H1 (cell line): ENCODE measurements around the gene MYOM3. TPM values are rescaled to one million over a fixed set of nuclear protein-coding genes. Genes with fewer than 3 reads are reported as not detected.

ENCODE experiments used
- CTCF ChIA-PET: fragments of 300-600 bp; sonication (Branson Sonifier 250); formaldehyde crosslinking; loops from one replicate; lab custom pipeline; 2021; ENCODE audit not compliant: partially characterized antibody; lab: Charles Lee
- POLR2A ChIA-PET: fragments of 300-600 bp; sonication (Branson Sonifier 250); formaldehyde crosslinking; loops from one replicate; lab custom pipeline; 2021; ENCODE audit warnings: inconsistent platforms; ENCODE audit not compliant: partially characterized antibody; lab: Charles Lee
- DNase-seq, 2 experiments: peaks; one replicate each; pipeline versions ENCODE4 v3.0.0 to v3.0.0-alpha.2; 2010 to 2022; ENCODE audit warnings: low spot score in 2 of 2, low read depth in 1 of 2, mixed read lengths in 1 of 2
- FAIRE-seq: peaks from 2 replicates; lab custom pipeline; 2011; peaks lifted over from hg19 to GRCh38; lab: Jason Lieb, UNC
- H2AFZ ChIP-seq: 2 replicates; pipeline ENCODE4 v1.8.1; 2012; ENCODE audit warnings: low read length, inconsistent platforms
- H2AK5ac ChIP-seq: 2 replicates; pipeline ENCODE4 v1.6.1; 2013; ENCODE audit warnings: low read depth, low read length
- H2BK120ac ChIP-seq: replicated peaks from 2 replicates; pipeline ENCODE3; 2013; ENCODE audit warnings: low read depth, low read length, inconsistent platforms
- H2BK12ac ChIP-seq: 2 replicates; pipeline ENCODE4 v1.6.1; 2013; ENCODE audit warnings: low read depth, low read length
- H2BK15ac ChIP-seq: 2 replicates; pipeline ENCODE4 v1.6.1; 2013; ENCODE audit warnings: low read length
- H2BK20ac ChIP-seq: 2 replicates; pipeline ENCODE4 v1.6.1; 2013; ENCODE audit warnings: low read length
- H2BK5ac ChIP-seq: 2 replicates; pipeline ENCODE4 v1.6.1; 2013; ENCODE audit warnings: low read depth, low read length
- H3K14ac ChIP-seq: 2 replicates; pipeline ENCODE4 v1.6.1; 2013; ENCODE audit warnings: inconsistent platforms; ENCODE audit not compliant: insufficient read length
- H3K18ac ChIP-seq: 2 replicates; pipeline ENCODE4 v1.6.1; 2013; ENCODE audit warnings: low read length; ENCODE audit errors: extremely low read depth
- H3K23ac ChIP-seq: 2 replicates; pipeline ENCODE4 v1.6.1; 2013; ENCODE audit warnings: inconsistent platforms; ENCODE audit not compliant: insufficient read length
- H3K23me2 ChIP-seq: 2 replicates; pipeline ENCODE4 v1.6.1; 2013; ENCODE audit warnings: low read depth, low read length
- H3K27ac ChIP-seq: 2 replicates; pipeline ENCODE4 v1.6.1; 2011; ENCODE audit warnings: low read depth, low read length, inconsistent platforms
- H3K27me3 ChIP-seq, 4 experiments: replicated peaks in 1 of 4; 1 replicate in 1 of 4; 2 replicates in 3 of 4; pipeline versions ENCODE4 v1.6.1 to v1.8.1; 2011 to 2013; ENCODE audit warnings: low read length in 3 of 4, mild to moderate bottlenecking in 3 of 4, inconsistent platforms in 2 of 4, mixed read lengths in 2 of 4, moderate library complexity in 1 of 4; ENCODE audit not compliant: control insufficient read depth in 3 of 4, insufficient read depth in 3 of 4; ENCODE audit errors: extremely low read depth in 1 of 4
- H3K36me3 ChIP-seq, 4 experiments: 2 replicates each; pipeline versions ENCODE4 v1.6.1 to v1.8.1; 2011 to 2013; ENCODE audit warnings: mild to moderate bottlenecking in 4 of 4, low read length in 3 of 4, moderate library complexity in 2 of 4, control low read depth in 1 of 4, inconsistent platforms in 1 of 4; ENCODE audit not compliant: insufficient read depth in 4 of 4, control insufficient read depth in 2 of 4
- H3K4ac ChIP-seq: replicated peaks from 2 replicates; pipeline ENCODE3; 2013; ENCODE audit warnings: low read length, low read depth, mixed read lengths, inconsistent platforms; ENCODE audit not compliant: insufficient read length
- H3K4me1 ChIP-seq, 4 experiments: replicated peaks in 1 of 4; 1 replicate in 1 of 4; 2 replicates in 3 of 4; pipeline versions ENCODE4 v1.6.1 to v1.8.1; 2011 to 2013; ENCODE audit warnings: low read length in 3 of 4, inconsistent platforms in 2 of 4, mixed read lengths in 1 of 4; ENCODE audit not compliant: insufficient read depth in 4 of 4, control insufficient read depth in 3 of 4
- H3K4me2 ChIP-seq, 2 experiments: 2 replicates each; pipeline versions ENCODE4 v1.6.1 to v1.8.1; 2011 to 2013; ENCODE audit warnings: low read depth in 2 of 2, low read length in 2 of 2, control low read depth in 1 of 2, inconsistent platforms in 1 of 2, mild to moderate bottlenecking in 1 of 2; ENCODE audit not compliant: insufficient read depth in 1 of 2
- H3K4me3 ChIP-seq, 4 experiments: fragments of 200-600, 300-600 bp in 1 of 4; sonication (generic), shearing (Covaris generic), sonication (Bioruptor Twin) in 1 of 4; 2 replicates each; pipeline versions ENCODE4 v1.5.1 to v1.8.1; 2011 to 2016; ENCODE audit warnings: low read length in 4 of 4, low read depth in 3 of 4, control low read depth in 2 of 4, inconsistent platforms in 2 of 4, mild to moderate bottlenecking in 2 of 4, mixed read lengths in 1 of 4, moderate library complexity in 1 of 4; ENCODE audit not compliant: insufficient read depth in 2 of 4; ENCODE audit errors: extremely low read depth in 1 of 4
- H3K56ac ChIP-seq: replicated peaks from 2 replicates; pipeline ENCODE3; 2013; ENCODE audit warnings: low read depth, mild to moderate bottlenecking, mixed read lengths, low read length, inconsistent platforms; ENCODE audit not compliant: insufficient read length
- H3K79me1 ChIP-seq: 2 replicates; pipeline ENCODE4 v1.6.1; 2013; ENCODE audit warnings: low read depth, low read length, control low read depth
- H3K79me2 ChIP-seq, 2 experiments: 2 replicates each; pipeline versions ENCODE4 v1.6.1 to v1.8.1; 2012 to 2013; ENCODE audit warnings: low read length in 2 of 2, mild to moderate bottlenecking in 2 of 2, inconsistent platforms in 1 of 2; ENCODE audit not compliant: insufficient read depth in 2 of 2, control insufficient read depth in 1 of 2
- H3K9ac ChIP-seq, 4 experiments: replicated peaks in 1 of 4; 1 replicate in 1 of 4; 2 replicates in 3 of 4; pipeline versions ENCODE4 v1.6.1 to v1.8.1; 2011 to 2013; ENCODE audit warnings: low read depth in 3 of 4, low read length in 3 of 4, control low read depth in 2 of 4, mild to moderate bottlenecking in 2 of 4, moderate library complexity in 2 of 4, inconsistent platforms in 1 of 4; ENCODE audit errors: extremely low read depth in 1 of 4
- H3K9me3 ChIP-seq, 2 experiments: 2 replicates each; pipeline versions ENCODE4 v1.6.1 to v1.8.1; 2012 to 2013; ENCODE audit warnings: mild to moderate bottlenecking in 2 of 2, moderate library complexity in 2 of 2, control low read depth in 1 of 2, inconsistent platforms in 1 of 2, low read depth in 1 of 2, low read length in 1 of 2, mixed read lengths in 1 of 2; ENCODE audit not compliant: insufficient read depth in 2 of 2
- H4K20me1 ChIP-seq, 2 experiments: replicated peaks in 1 of 2; 2 replicates each; pipeline versions ENCODE3 to v1.8.1; 2011 to 2013; ENCODE audit warnings: inconsistent platforms in 2 of 2, low read length in 2 of 2, mild to moderate bottlenecking in 1 of 2; ENCODE audit not compliant: insufficient read depth in 2 of 2, control insufficient read depth in 1 of 2
- H4K5ac ChIP-seq: 2 replicates; pipeline ENCODE4 v1.6.1; 2013; ENCODE audit warnings: low read length, low read depth, mixed read lengths, inconsistent platforms; ENCODE audit not compliant: insufficient read length
- H4K8ac ChIP-seq: 2 replicates; pipeline ENCODE4 v1.8.0; 2013; ENCODE audit warnings: mild to moderate bottlenecking, moderate library complexity, low read length, inconsistent platforms; ENCODE audit not compliant: insufficient read depth; ENCODE audit errors: extremely low read depth
- H4K91ac ChIP-seq: replicated peaks from 2 replicates; pipeline ENCODE3; 2013; ENCODE audit warnings: low read length, mixed read lengths, inconsistent platforms; ENCODE audit not compliant: insufficient read length
- CEBPB ChIP-seq: IDR thresholded peaks from 2 replicates; pipeline ENCODE4 v1.6.1; 2012; ENCODE audit warnings: low read depth, low read length
- GTF2F1 ChIP-seq: IDR thresholded peaks from 2 replicates; pipeline ENCODE4 v1.6.1; 2012; ENCODE audit warnings: low read depth, low read length, improper control_type of control experiment, borderline replicate concordance
- HDAC2 ChIP-seq, 2 experiments: fragments of 300-600 bp in 1 of 2; sonication (generic) in 1 of 2; IDR thresholded peaks; 2 replicates each; pipeline ENCODE4 v1.6.1; 2011 to 2012; ENCODE audit warnings: low read depth in 2 of 2, low read length in 2 of 2, mild to moderate bottlenecking in 2 of 2, moderate library complexity in 2 of 2, borderline replicate concordance in 1 of 2, inconsistent platforms in 1 of 2
- KDM1A ChIP-seq: fragments of 200-600, 300-600 bp; sonication (generic); IDR thresholded peaks from 2 replicates; pipeline ENCODE4 v1.7.1; 2016; ENCODE audit warnings: mild to moderate bottlenecking, low read length, borderline replicate concordance
- KDM4A ChIP-seq: IDR thresholded peaks from one replicate; pipeline ENCODE4 v1.7.1; 2012; ENCODE audit warnings: low read depth, mild to moderate bottlenecking, moderate library complexity, low read length, inconsistent platforms; ENCODE audit not compliant: severe bottlenecking
- RXRA ChIP-seq: IDR thresholded peaks from 2 replicates; pipeline ENCODE4 v1.6.1; 2011; ENCODE audit warnings: low read depth, mild to moderate bottlenecking, low read length, moderate library complexity; ENCODE audit not compliant: insufficient read depth
- SIN3A ChIP-seq, 2 experiments: IDR thresholded peaks in 1 of 2; conservative IDR thresholded peaks in 1 of 2; 2 replicates each; pipeline ENCODE4 v1.6.1; 2011 to 2012; ENCODE audit warnings: low read length in 2 of 2, improper control_type of control experiment in 1 of 2, low read depth in 1 of 2, mild to moderate bottlenecking in 1 of 2
- SP4 ChIP-seq: IDR thresholded peaks from 2 replicates; pipeline ENCODE4 v1.6.1; 2012; ENCODE audit warnings: low read length, inconsistent platforms
- TAF1 ChIP-seq: IDR thresholded peaks from 2 replicates; pipeline ENCODE4 v1.6.1; 2011; ENCODE audit warnings: mild to moderate bottlenecking, low read depth, low read length
- TAF7 ChIP-seq: optimal IDR thresholded peaks from 2 replicates; pipeline ENCODE3; 2011; ENCODE audit warnings: low read depth, mild to moderate bottlenecking, inconsistent platforms, low read length, moderate library complexity, borderline replicate concordance
- ZNF274 ChIP-seq: IDR thresholded peaks from 2 replicates; pipeline ENCODE4 v1.7.0; 2012; ENCODE audit warnings: low read length, borderline replicate concordance; ENCODE audit errors: extremely low read depth
- WGBS, 2 experiments: shearing (Covaris generic) in 1 of 2; methylation state at CpG; one replicate each; pipeline versions ENCODE4 v1.1.6 to v1.1.7; 2013 to 2015; ENCODE audit warnings: low lambda C conversion rate in 2 of 2, mixed read lengths in 2 of 2, inconsistent platforms in 1 of 2, low coverage in 1 of 2, missing lambda C conversion rate in 1 of 2; ENCODE audit not compliant: insufficient replicate concordance in 2 of 2, insufficient coverage in 1 of 2, insufficient read length in 1 of 2; ENCODE audit errors: extremely low coverage in 1 of 2, missing lambda C conversion rate in 1 of 2; 5-methylcytosine and 5-hydroxymethylcytosine counted together
- polyA plus RNA-seq, 7 experiments: library from polyadenylated mRNA; depleted of rRNA in 3 of 7; stranded (reverse) in 5 of 7; unstranded in 2 of 7; fragments of >200 nt in 5 of 7; fragments of 200-250 nt in 2 of 7; gene quantifications; 1 replicate in 5 of 7; 2 replicates in 1 of 7; 4 replicates in 1 of 7; pipeline versions ENCODE4 v1.2.1 to v1.2.3, GENCODE V29; 2011 to 2013; ENCODE audit warnings: missing spikeins in 2 of 7, mixed read lengths in 2 of 7
- total RNA-seq: library from RNA; stranded (reverse); fragmentation: NEBNext Ultra II Directional; extraction: Animal tissue kit (Norgen Biotek cat#: 25700); gene quantifications from 2 replicates; pipeline ENCODE4 v1.2.1, GENCODE V29; 2021

The MYOM3 gene
- total and polyA plus RNA-seq, 2 of the 8 experiments (the other 6 are each of a cell fraction or from before 2014, with no cell fraction given), result 0.08 to 0.09 TPM

DNA sequence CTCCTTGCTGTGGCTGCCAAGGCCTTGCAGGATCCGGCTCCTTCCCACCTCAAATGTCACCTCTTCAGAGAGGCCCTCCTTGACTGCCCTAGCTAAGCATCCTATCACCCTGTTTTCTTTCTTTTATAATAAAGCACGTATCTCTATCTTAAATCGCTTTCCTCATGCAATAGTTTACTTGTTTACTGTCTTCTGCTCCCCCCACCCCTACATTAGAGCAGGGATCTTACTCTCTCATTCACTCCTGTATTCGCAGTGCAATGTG, 36.4 kb downstream of the MYOM3 start:
- no peaks in the 10 kb centered on the region for H3K79me2 ChIP-seq
- no peaks in the 10 kb centered on the region for H3K36me3 ChIP-seq
- DNase-seq, result no peak
- no peak overlapping the region for H3K4me2 ChIP-seq
- no peak overlapping the region for H3K9ac ChIP-seq
- H2BK5ac ChIP-seq, result no peak overlapping the region
- TF ChIP-seq KDM4A (no peak), ZNF274 (no peak), RXRA (no peak), KDM1A (no peak), SP4 (no peak), TAF7 (no peak), CEBPB (no peak), GTF2F1 (no peak), SIN3A (conservative IDR thresholded peaks at IDR 0.05 in 1 of 2, IDR thresholded peaks at IDR 0.05 in 1 of 2; ENCODE audit: low read depth in 1 of 2, low read length in 2 of 2) (no peak), HDAC2 (IDR thresholded peaks at IDR 0.05; ENCODE audit: borderline replicate concordance in 1 of 2, low read depth in 2 of 2, low read length in 2 of 2) (no peak), TAF1 (no peak)
- H2AK5ac ChIP-seq, result no peak overlapping the region
- no peak overlapping the region for H3K56ac ChIP-seq
- FAIRE-seq, result no peak
- WGBS, 2 experiments, result 90% methylated on average over 4 of the region's 4 CpGs; no CpG with 5 or more reads in 1 of the 2 experiments
- no peak overlapping the region for H2AFZ ChIP-seq
- H3K27me3 ChIP-seq, result no peaks in the 10 kb centered on the region; a peak in 1 of 7 replicates
- H3K9me3 ChIP-seq, result no peaks in the 10 kb centered on the region
- no peak overlapping the region for H3K27ac ChIP-seq
- H3K23me2 ChIP-seq, result no peaks in the 10 kb centered on the region
- no peak overlapping the region for H2BK15ac ChIP-seq
- H4K5ac ChIP-seq, result no peak overlapping the region
- H3K4me3 ChIP-seq, result no peak overlapping the region
- ChIA-PET POLR2A (interaction anchor here (1.7 kb wide), 1 partner anchor 13 kb away, joined by 3 read pairs; no protein-coding TSS in a partner anchor), CTCF (interaction anchor here (1.6 to 2.0 kb wide), 2 partner anchors 19 to 36 kb away, joined by 5 to 7 read pairs; partner anchors contain the start of gene MYOM3)
- H3K79me1 ChIP-seq, result no peaks in the 10 kb centered on the region
- H2BK20ac ChIP-seq, result no peak overlapping the region
- H4K20me1 ChIP-seq, result no peaks in the 10 kb centered on the region
- no peak overlapping the region for H4K91ac ChIP-seq
- H3K4ac ChIP-seq, result no peak overlapping the region
- no peak overlapping the region for H3K14ac ChIP-seq
- H3K4me1 ChIP-seq, result peaks cover 0 to 5% (median under 1%) of the 10 kb centered on the region in 4 experiments; a peak in 4 of 7 replicates
- no peak overlapping the region for H3K23ac ChIP-seq
- no peak overlapping the region for H3K18ac ChIP-seq
- H2BK120ac ChIP-seq, result no peak overlapping the region
- H4K8ac ChIP-seq, result no peak overlapping the region
- no peak overlapping the region for H2BK12ac ChIP-seq
